CD4-positive, CD25-positive, alpha-beta regulatory T cell (primary cell): ENCODE data around the gene CCNA2. TPM values are rescaled to one million over a fixed set of nuclear protein-coding genes. Genes with fewer than 3 reads are reported as not detected.

Source experiments
- ATAC-seq, 2 donors: fragments of 150-1000 bp; cut with Tn5 transposase; one replicate each; pipeline ENCODE4 v1.10.0; 2021; ENCODE audit warnings: low read depth in 2 of 2, moderate number of reproducible peaks in 2 of 2, moderate library complexity in 1 of 2
- DNase-seq, 3 donors: peaks; one replicate each; pipeline versions ENCODE4 v3.0.0 to v3.0.0-alpha.2; 2012 to 2022; ENCODE audit warnings: mixed read lengths in 1 of 3
- H3K27ac ChIP-seq: one replicate; pipeline ENCODE4 v1.7.0; 2013; ENCODE audit warnings: mild to moderate bottlenecking, low read length; ENCODE audit not compliant: insufficient read depth, poor library complexity, severe bottlenecking
- H3K27me3 ChIP-seq: one replicate; pipeline ENCODE4 v1.7.0; 2013; ENCODE audit warnings: low read length; ENCODE audit not compliant: control insufficient read depth, insufficient read depth
- H3K36me3 ChIP-seq: one replicate; pipeline ENCODE4 v1.7.0; 2013; ENCODE audit warnings: mild to moderate bottlenecking, low read length, moderate library complexity; ENCODE audit not compliant: control insufficient read depth, insufficient read depth
- H3K4me1 ChIP-seq: 2 replicates; pipeline ENCODE4 v1.7.0; 2013; ENCODE audit warnings: mild to moderate bottlenecking, low read length; ENCODE audit not compliant: insufficient read depth, control insufficient read depth, poor library complexity, severe bottlenecking
- H3K4me3 ChIP-seq: one replicate; pipeline ENCODE4 v1.7.0; 2013; ENCODE audit warnings: low read depth, mild to moderate bottlenecking, low read length, moderate library complexity
- H3K9me3 ChIP-seq, 2 experiments: 1 replicate in 1 of 2; 2 replicates in 1 of 2; pipeline ENCODE4 v1.7.0; 2013; ENCODE audit warnings: low read length in 2 of 2, mild to moderate bottlenecking in 1 of 2, moderate library complexity in 1 of 2; ENCODE audit not compliant: control insufficient read depth in 2 of 2
- H3K27ac Mint-ChIP-seq, 3 donors: one replicate each; pipeline ENCODE4 v1.8.0; 2020 to 2022; ENCODE audit warnings: mild to moderate bottlenecking in 3 of 3, mixed read lengths in 3 of 3, moderate library complexity in 2 of 3
- H3K27me3 Mint-ChIP-seq: one replicate; pipeline ENCODE4 v1.8.0; 2022; ENCODE audit warnings: mild to moderate bottlenecking, mixed read lengths
- H3K36me3 Mint-ChIP-seq: one replicate; pipeline ENCODE4 v1.8.0; 2020; ENCODE audit warnings: mixed read lengths
- H3K4me1 Mint-ChIP-seq, 4 donors: one replicate each; pipeline ENCODE4 v1.8.0; 2020 to 2022; ENCODE audit warnings: mixed read lengths in 4 of 4, mild to moderate bottlenecking in 1 of 4
- H3K4me3 Mint-ChIP-seq, 4 donors: one replicate each; pipeline ENCODE4 v1.8.0; 2020 to 2022; ENCODE audit warnings: mild to moderate bottlenecking in 4 of 4, mixed read lengths in 4 of 4, moderate library complexity in 3 of 4
- H3K9me3 Mint-ChIP-seq, 7 donors: one replicate each; pipeline ENCODE4 v1.8.0; 2020 to 2022; ENCODE audit warnings: mixed read lengths in 7 of 7, mild to moderate bottlenecking in 3 of 7, moderate library complexity in 2 of 7
- polyA plus RNA-seq, 4 donors: library from polyadenylated mRNA; unstranded; fragments of 300-500 nt; fragmentation: Illumina TruSeq; gene quantifications; one replicate each; pipeline ENCODE4 v1.2.3, GENCODE V29; 2021
- total RNA-seq: library from RNA; stranded (reverse); gene quantifications from one replicate; pipeline ENCODE4 v1.2.3, GENCODE V29; 2022

The CCNA2 gene
- total RNA-seq (1.3 TPM), polyA plus RNA-seq (1 to 10 TPM in 2 of 4 donors, under 1 TPM in 2; 0.61 to 4.5 (median 2.2) TPM)

DNA sequence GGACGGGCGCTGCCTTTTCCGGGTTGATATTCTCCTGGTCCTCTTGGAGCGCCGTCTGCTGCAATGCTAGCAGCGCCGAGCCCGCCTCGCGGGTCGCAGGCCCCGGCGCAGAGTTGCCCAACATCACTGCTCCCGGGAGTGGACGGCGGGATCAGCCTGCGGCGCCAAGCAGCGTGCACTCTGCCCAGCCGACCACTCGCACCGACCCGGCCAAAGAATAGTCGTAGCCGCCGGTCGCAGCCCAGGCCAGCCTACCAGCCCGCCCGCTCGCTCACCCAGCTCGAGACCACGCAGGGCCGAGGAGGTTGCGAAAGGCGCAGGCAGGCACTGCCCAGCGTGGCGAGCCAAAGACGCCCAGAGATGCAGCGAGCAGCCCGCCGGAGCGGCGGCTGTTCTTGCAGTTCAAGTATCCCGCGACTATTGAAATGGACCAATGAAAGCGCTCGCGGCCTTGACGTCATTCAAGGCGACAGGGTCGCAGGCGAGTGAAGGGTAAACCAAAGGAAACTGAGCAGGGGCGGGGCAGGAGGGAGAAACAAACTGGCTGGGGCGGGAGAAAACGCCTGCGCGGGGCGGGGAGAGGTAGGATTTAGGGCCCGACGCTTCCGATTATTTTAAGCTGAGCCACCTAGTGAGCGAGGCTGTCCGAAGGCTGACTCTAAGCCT, at the start of gene CCNA2:
CCNA2 (minus strand) TSS at position 379 of the 666 bp plus-strand sequence; CDS start at position 124, 255 bp downstream.
- DNase-seq: peak; percentile 93 to 98 (median 94)
- no peaks in the 10 kb centered on the region for H3K9me3 Mint-ChIP-seq
- peak within 1 kb of the TSS; percentile 93 for H3K4me3 ChIP-seq
- H3K36me3 Mint-ChIP-seq: no peaks in the 10 kb centered on the region
- peaks cover 6 to 34% (median 20%) of the 10 kb centered on the region in 4 donors for H3K4me1 Mint-ChIP-seq
- H3K27me3 ChIP-seq: no peaks in the 10 kb centered on the region
- H3K27me3 Mint-ChIP-seq: no peaks in the 10 kb centered on the region
- ATAC-seq: peak; percentile 97 to 98
- peak within 1 kb of the TSS; percentile 82 for H3K27ac ChIP-seq
- peak within 1 kb of the TSS; percentile 83 to 97 (median 92) for H3K27ac Mint-ChIP-seq
- peaks cover 21% of the 10 kb centered on the region for H3K4me1 ChIP-seq
- H3K4me3 Mint-ChIP-seq: peak within 1 kb of the TSS; percentile 86 to 94 (median 90)
- H3K9me3 ChIP-seq: no peaks in the 10 kb centered on the region
- no peaks in the 10 kb centered on the region for H3K36me3 ChIP-seq

DNA sequence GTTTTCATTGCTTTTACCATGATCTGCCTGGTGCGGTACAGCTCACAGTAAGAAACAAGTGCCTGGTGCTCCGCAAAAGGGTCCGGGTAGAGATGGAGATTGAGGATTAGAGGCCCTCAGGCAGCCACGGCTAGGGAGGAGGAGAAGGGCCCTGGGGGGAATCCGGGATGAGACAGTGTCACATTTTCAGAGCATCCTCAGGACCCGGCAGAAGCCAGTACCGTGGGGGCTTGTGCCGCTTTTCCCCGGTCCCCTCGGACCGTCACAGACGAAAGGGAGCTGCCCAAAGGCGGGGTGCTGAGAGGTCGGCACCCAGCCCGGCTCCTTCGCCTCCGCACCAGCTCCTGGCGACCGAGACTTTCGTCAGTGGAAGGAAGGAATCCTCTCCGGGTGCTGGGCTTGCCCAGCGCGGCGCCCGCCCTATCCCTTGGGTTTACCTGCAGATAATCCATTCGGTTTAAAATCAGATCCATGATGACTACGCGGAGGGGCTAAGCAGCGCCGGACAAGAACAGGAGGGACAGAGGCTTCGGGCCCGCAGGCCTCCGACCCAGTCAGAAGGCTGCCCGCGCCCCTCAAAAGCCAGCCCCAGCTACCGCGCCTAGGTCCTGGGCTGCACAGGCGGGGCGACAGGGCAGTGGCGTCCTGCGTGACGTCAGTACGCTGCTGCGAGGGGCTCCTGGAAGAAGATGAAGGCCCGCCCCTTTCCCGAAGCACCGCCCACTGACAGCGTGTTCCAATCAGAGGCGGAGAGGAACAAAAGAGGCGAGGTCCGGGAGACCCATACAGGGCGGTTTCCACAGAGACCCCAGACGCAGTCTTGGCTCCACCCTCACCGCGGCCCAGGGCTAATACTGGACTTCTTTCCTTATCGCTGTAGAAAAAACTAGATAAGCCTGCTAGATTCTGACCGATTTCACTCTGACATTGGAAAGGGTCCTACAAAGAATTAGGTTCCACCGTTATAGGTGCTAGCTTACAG, 46.4 kb upstream of the CCNA2 start, which contains the start of gene BBS7:
BBS7 (minus strand) TSS at position 634 of the 982 bp plus-strand sequence; CDS start at position 473, 161 bp downstream.
- Mint-ChIP-seq H3K27me3 (peaks cover 28% of the 10 kb centered on the region), H3K4me1 (peaks cover 5 to 29% (median 18%) of the 10 kb centered on the region in 4 donors), H3K4me3 (peak within 1 kb of the TSS; percentile 95 to 99 (median 98)), H3K36me3 (peaks cover 14% of the 10 kb centered on the region), H3K9me3 (no peaks in the 10 kb centered on the region), H3K27ac (peak within 1 kb of the TSS; percentile 86 to 97 (median 89))
- H3K9me3 ChIP-seq: no peaks in the 10 kb centered on the region
- H3K4me3 ChIP-seq: peak within 1 kb of the TSS; percentile 87
- peaks cover 19% of the 10 kb centered on the region for H3K4me1 ChIP-seq
- DNase-seq: peak; percentile 89 to 97 (median 91)
- H3K27me3 ChIP-seq: peaks cover 4% of the 10 kb centered on the region
- ATAC-seq: peak; percentile 99
- H3K27ac ChIP-seq: peak within 1 kb of the TSS; percentile 70
- H3K36me3 ChIP-seq: peaks cover 2% of the 10 kb centered on the region

DNA sequence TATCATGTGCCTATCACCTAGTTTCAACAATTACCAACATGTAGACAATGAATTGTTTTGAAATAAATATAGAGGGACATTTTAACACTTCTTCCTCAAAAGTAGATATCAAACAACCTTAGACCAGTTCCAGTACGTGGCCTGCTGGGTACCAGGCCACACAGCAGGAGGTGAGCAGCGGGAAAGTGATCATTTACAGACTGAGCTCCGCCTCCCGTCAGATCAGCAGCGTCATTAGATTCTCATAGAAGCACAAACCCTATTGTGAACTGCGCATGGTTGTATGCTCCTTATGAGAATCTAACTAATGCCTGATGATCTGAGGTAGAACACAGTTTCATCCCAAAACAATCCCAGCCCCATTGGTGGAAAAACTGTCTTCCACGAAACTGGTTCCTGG, 40.1 kb upstream of the CCNA2 start:
- Mint-ChIP-seq H3K4me1 (peaks cover 0 to 13% (median 5%) of the 10 kb centered on the region in 4 donors), H3K9me3 (no peaks in the 10 kb centered on the region), H3K4me3 (no peak overlapping the region), H3K36me3 (peaks cover 19% of the 10 kb centered on the region), H3K27ac (no peak overlapping the region), H3K27me3 (no peaks in the 10 kb centered on the region)
- H3K27ac ChIP-seq: no peak overlapping the region
- DNase-seq (no peak), ATAC-seq (no peak)
- H3K36me3 ChIP-seq: peaks cover 5% of the 10 kb centered on the region
- no peaks in the 10 kb centered on the region for H3K27me3 ChIP-seq
- no peak overlapping the region for H3K4me3 ChIP-seq
- H3K9me3 ChIP-seq: no peaks in the 10 kb centered on the region
- H3K4me1 ChIP-seq: no peaks in the 10 kb centered on the region

DNA sequence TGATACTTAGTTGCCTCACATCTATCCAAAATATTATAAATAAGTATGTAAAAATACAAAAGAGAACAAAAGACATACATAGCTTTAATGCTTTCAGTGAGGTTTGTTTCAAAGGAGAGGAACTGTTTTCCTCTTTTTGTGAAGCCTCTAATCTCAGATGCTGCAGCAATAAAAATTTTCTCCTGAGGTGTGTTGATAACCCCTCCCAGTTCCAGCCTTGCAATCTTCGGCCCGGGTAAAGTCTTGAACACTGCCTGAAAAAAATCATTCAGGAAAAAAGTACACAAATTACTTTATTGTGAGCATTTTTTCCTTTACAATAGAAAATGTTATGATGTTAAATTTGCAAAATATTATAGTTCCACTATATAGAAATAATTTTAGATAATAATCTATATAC, 37.7 kb upstream of the CCNA2 start:
- Histone ChIP-seq H3K9me3 (no peaks in the 10 kb centered on the region), H3K27ac (no peak overlapping the region), H3K4me1 (no peaks in the 10 kb centered on the region), H3K27me3 (no peaks in the 10 kb centered on the region), H3K4me3 (no peak overlapping the region), H3K36me3 (peaks cover 3% of the 10 kb centered on the region)
- Mint-ChIP-seq H3K27ac (no peak overlapping the region), H3K27me3 (no peaks in the 10 kb centered on the region), H3K4me1 (peaks cover 0 to 11% (median 2%) of the 10 kb centered on the region in 4 donors), H3K4me3 (no peak overlapping the region), H3K9me3 (no peaks in the 10 kb centered on the region), H3K36me3 (peaks cover 15% of the 10 kb centered on the region)
- ATAC-seq: no peak
- DNase-seq: no peak

DNA sequence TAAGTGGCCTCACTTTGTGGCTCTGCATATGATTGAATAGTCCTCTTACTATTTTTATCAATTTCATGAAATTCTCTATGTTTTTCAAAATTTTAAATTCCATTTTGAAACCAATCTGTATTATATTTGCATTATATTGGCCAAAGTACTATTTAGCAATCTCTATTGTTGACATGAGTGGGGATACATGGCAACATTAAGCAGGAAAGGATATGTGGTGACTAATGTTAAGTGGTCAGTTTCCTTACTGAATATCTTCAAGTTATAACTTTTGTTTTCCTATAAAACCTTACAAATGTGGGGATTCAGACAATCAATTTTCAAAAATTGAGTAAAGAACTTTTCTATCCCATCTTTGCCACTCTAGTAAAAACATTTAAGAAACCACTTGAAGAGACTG, 36.4 kb upstream of the CCNA2 start:
- ATAC-seq: no peak
- Histone ChIP-seq H3K27ac (no peak overlapping the region), H3K36me3 (peaks cover 3% of the 10 kb centered on the region), H3K27me3 (no peaks in the 10 kb centered on the region), H3K4me3 (no peak overlapping the region), H3K4me1 (no peaks in the 10 kb centered on the region), H3K9me3 (no peaks in the 10 kb centered on the region)
- Mint-ChIP-seq H3K27me3 (no peaks in the 10 kb centered on the region), H3K27ac (no peak overlapping the region), H3K4me3 (no peak overlapping the region), H3K9me3 (no peaks in the 10 kb centered on the region), H3K4me1 (peaks cover 0 to 11% (median 0%) of the 10 kb centered on the region in 4 donors), H3K36me3 (peaks cover 5% of the 10 kb centered on the region)
- DNase-seq: no peak

DNA sequence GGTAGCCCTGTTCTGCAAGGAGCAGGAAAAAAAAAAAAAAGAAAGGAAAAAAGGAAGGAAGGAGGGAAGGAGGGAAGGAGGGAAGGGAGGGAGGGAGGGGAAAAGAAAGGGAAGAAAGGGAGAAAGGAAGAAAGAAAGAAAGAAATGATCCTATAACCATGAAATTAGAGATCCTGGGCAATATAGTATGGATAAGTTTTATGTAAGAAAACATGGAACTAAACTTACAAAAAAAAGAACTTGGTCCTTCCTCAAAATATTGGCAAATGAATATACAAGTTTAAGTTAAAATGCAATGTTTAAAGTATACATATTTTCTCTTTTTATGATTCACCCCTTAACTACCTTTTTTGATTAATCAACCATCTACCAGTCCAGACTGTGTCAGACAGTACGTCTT, 27.7 kb upstream of the CCNA2 start:
- Mint-ChIP-seq H3K4me1 (peaks cover 0 to 4% (median 0%) of the 10 kb centered on the region in 4 donors), H3K27ac (no peak overlapping the region), H3K27me3 (no peaks in the 10 kb centered on the region), H3K4me3 (no peak overlapping the region), H3K9me3 (peaks cover 0 to 1% (median 0%) of the 10 kb centered on the region in 7 donors), H3K36me3 (peaks cover 28% of the 10 kb centered on the region)
- DNase-seq: no peak
- no peak for ATAC-seq
- Histone ChIP-seq H3K9me3 (no peaks in the 10 kb centered on the region), H3K27ac (no peak overlapping the region), H3K4me1 (no peaks in the 10 kb centered on the region), H3K36me3 (peaks cover 6% of the 10 kb centered on the region), H3K4me3 (no peak overlapping the region), H3K27me3 (no peaks in the 10 kb centered on the region)

DNA sequence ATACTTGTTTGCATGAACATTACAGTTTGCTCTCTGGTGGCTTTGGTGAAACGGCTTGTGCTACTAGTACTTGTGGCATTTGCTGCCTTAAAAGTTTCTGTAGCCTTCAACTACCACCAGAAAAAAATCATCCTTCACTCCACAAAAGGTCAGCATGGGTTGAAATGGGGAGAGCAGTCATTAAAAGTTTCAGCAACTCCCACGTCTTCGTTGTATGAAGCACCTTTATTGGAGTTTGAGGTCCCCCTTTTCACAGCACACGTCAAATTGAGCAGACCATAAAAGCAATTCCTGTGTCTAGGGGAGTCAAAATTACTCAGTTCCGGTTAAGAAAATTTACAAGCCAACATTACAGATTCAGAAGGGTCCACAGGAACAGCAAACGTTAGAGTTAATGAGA, 23.0 kb upstream of the CCNA2 start:
- Mint-ChIP-seq H3K4me1 (peaks cover 0 to 4% (median 0%) of the 10 kb centered on the region in 4 donors), H3K27ac (no peak overlapping the region), H3K9me3 (no peaks in the 10 kb centered on the region), H3K36me3 (peaks cover 32% of the 10 kb centered on the region), H3K27me3 (no peaks in the 10 kb centered on the region), H3K4me3 (no peak overlapping the region)
- no peaks in the 10 kb centered on the region for H3K9me3 ChIP-seq
- H3K4me3 ChIP-seq: no peak overlapping the region
- H3K36me3 ChIP-seq: peaks cover 11% of the 10 kb centered on the region
- no peaks in the 10 kb centered on the region for H3K4me1 ChIP-seq
- H3K27me3 ChIP-seq: no peaks in the 10 kb centered on the region
- no peak overlapping the region for H3K27ac ChIP-seq
- no peak for DNase-seq
- ATAC-seq: no peak
